ENCODE measurements around the gene RPS15. TPM values are rescaled to one million over a fixed set of nuclear protein-coding genes. Genes with fewer than 3 reads are reported as not detected.

Gene RPS15
- total RNA-seq, 3 donors from 2014 or later: 748 to 897 (median 892) TPM

DNA sequence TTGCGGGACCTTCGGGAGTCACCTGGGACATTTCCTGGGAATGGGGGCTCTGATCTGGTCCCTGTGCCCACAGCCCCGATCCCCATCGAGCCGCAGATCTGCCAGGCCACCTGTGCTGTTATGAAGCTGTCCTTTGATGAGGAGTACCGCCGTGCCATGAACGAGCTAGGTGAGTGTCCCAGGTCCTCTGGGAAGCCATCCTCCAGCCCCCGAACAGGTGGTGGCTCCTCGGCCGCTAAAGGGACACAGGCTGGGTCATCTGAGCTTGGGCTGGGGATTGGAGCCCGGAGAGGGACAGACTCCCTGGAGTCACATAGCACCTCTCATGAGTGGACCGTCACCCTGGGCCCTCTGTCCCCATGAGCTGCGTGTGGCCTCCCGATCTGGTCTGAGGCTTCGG lies 19.7 kb downstream of the RPS15 start:
- TF ChIP-seq, protein P1, sequence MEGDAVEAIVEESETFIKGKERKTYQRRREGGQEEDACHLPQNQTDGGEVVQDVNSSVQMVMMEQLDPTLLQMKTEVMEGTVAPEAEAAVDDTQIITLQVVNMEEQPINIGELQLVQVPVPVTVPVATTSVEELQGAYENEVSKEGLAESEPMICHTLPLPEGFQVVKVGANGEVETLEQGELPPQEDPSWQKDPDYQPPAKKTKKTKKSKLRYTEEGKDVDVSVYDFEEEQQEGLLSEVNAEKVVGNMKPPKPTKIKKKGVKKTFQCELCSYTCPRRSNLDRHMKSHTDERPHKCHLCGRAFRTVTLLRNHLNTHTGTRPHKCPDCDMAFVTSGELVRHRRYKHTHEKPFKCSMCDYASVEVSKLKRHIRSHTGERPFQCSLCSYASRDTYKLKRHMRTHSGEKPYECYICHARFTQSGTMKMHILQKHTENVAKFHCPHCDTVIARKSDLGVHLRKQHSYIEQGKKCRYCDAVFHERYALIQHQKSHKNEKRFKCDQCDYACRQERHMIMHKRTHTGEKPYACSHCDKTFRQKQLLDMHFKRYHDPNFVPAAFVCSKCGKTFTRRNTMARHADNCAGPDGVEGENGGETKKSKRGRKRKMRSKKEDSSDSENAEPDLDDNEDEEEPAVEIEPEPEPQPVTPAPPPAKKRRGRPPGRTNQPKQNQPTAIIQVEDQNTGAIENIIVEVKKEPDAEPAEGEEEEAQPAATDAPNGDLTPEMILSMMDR (IDR thresholded peaks at IDR 0.05): no peak
- H3K4me1 ChIP-seq (ENCODE audit: low read depth): peaks cover 21% of the 10 kb centered on the region
- no peak overlapping the region for H3K4me3 ChIP-seq
- H3K36me3 ChIP-seq (ENCODE audit: low read depth): no peaks in the 10 kb centered on the region
- no peak for ATAC-seq
- no peak for DNase-seq
- no peaks in the 10 kb centered on the region for H3K9me3 ChIP-seq
- intact Hi-C loops (cut with DNase I, micrococcal nuclease): no loop called here

DNA sequence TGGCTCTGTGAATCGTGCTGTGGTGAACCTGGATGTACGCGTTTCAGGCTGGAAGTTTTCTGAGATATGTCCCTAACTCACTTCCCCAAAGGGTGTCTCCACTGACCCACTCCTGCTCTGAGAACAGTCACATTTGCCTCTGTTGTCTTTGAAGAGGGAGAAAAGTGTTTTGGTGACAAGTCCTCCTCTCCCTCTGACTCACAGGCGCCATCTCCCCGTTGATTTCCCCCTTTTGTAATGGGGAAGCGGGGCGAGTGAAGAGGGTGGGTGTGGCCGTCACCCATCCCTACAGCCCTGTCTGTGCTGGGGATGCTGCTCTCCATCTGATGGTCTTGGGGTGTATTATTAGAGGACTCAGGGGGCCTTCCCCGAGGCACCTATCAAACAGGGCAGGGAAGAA lies 21.3 kb downstream of the RPS15 start:
- DNase-seq: no peak
- ATAC-seq: no peak
- no peaks in the 10 kb centered on the region for H3K36me3 ChIP-seq (ENCODE audit: low read depth)
- TF ChIP-seq, protein P1 (IDR thresholded peaks at IDR 0.05): no peak
- no peak overlapping the region for H3K4me3 ChIP-seq
- peaks cover 18% of the 10 kb centered on the region for H3K4me1 ChIP-seq (ENCODE audit: low read depth)
- intact Hi-C loops (cut with DNase I, micrococcal nuclease): no loop called here
- H3K9me3 ChIP-seq: no peaks in the 10 kb centered on the region

DNA sequence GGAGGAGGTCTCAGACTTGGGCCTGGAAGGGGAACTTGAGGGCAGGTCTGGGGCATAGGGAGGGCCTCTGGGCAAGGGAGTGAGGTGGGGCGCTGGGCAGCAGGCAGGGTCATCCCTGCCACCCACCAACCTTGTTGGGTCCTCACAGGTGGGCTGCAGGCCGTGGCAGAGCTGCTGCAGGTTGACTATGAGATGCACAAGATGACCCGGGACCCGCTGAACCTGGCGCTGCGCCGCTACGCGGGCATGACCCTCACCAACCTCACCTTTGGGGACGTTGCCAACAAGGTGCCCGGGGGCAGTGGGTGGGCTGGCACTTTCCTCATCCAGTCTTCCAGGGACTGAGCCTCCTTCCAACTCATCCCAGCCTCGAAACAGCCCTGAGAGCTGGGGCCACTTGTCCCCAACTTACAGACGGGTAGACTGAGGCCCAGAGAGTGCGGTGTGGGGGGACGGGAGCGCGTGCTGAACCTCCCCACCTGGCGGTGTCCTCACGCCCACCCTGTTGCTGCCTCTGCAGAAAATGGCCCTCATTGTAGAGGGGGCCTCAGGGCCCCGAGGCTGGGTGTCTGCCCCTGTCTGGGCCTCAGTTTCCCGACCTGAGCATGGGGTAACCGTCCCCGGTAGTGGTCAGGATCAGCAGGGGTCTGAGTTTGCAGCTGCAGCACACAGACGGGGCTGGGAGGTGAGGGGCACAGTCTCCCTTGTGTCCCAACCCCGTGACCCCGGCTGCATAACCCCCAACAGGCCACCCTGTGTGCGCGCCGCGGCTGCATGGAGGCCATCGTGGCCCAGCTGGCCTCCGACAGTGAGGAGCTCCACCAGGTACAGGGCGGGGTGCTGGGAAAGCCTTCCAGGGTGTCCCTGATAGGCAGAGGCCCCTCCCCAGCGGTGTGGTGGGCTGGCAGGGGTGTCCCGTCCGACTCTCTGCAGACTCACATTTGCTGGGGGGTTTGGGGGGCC lies 22.1 kb downstream of the RPS15 start:
- intact Hi-C loops (cut with DNase I, micrococcal nuclease): no loop called here
- H3K36me3 ChIP-seq (ENCODE audit: low read depth): no peaks in the 10 kb centered on the region
- H3K4me1 ChIP-seq (ENCODE audit: low read depth): peaks cover 16% of the 10 kb centered on the region
- H3K4me3 ChIP-seq: no peak overlapping the region
- no peaks in the 10 kb centered on the region for H3K9me3 ChIP-seq
- no peak for DNase-seq
- ATAC-seq: no peak
- TF ChIP-seq, protein P1 (IDR thresholded peaks at IDR 0.05): no peak

DNA sequence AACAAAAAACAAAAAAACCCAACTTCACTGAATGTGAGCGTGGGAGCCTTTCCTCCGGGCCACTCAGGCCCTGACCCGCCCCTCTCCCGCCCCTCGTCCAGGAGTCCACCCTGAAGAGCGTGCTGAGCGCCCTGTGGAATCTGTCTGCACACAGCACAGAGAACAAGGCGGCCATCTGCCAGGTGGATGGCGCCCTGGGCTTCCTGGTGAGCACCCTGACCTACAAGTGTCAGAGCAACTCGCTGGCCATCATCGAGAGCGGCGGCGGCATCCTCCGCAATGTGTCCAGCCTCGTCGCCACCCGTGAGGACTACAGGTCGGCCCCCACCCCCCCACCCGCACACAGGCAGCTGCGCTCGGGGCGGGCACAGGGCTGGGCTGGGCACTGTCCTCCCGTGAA lies 23.7 kb downstream of the RPS15 start:
- DNase-seq (no peak), ATAC-seq (no peak)

DNA sequence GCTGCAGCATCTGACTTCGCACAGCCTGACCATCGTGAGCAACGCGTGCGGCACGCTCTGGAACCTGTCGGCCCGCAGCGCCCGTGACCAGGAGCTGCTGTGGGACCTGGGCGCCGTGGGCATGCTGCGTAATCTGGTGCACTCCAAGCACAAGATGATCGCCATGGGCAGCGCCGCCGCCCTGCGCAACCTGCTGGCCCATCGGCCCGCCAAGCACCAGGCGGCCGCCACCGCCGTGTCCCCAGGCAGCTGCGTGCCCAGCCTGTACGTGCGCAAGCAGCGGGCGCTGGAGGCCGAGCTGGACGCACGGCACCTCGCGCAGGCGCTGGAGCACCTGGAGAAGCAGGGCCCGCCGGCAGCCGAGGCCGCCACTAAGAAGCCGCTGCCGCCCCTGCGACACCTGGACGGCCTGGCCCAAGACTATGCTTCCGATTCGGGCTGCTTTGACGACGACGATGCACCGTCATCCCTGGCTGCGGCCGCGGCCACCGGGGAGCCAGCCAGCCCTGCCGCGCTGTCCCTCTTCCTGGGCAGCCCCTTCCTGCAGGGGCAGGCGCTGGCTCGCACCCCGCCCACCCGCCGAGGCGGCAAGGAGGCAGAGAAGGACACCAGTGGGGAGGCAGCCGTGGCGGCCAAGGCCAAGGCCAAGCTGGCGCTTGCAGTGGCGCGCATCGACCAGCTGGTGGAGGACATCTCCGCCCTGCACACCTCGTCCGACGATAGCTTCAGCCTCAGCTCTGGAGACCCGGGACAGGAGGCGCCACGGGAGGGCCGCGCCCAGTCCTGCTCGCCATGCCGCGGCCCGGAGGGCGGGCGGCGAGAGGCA lies 27.2 kb downstream of the RPS15 start:
- Histone ChIP-seq H3K4me3 (no peak overlapping the region), H3K9me3 (no peaks in the 10 kb centered on the region), H3K36me3 (ENCODE audit: low read depth) (no peaks in the 10 kb centered on the region), H3K4me1 (ENCODE audit: low read depth) (peaks cover 40% of the 10 kb centered on the region)
- TF ChIP-seq, protein P1 (IDR thresholded peaks at IDR 0.05): peak; percentile 37
- ATAC-seq (peak; percentile 81), DNase-seq (peak; percentile 65 to 80 (median 70))
- intact Hi-C loops (cut with DNase I, micrococcal nuclease): no loop called here

More for the DNA sequence above, 23.7 kb downstream of the RPS15 start:
- H3K4me1 ChIP-seq (ENCODE audit: low read depth): peaks cover 15% of the 10 kb centered on the region
- H3K36me3 ChIP-seq (ENCODE audit: low read depth): no peaks in the 10 kb centered on the region
- H3K9me3 ChIP-seq: no peaks in the 10 kb centered on the region
- TF ChIP-seq, protein P1 (IDR thresholded peaks at IDR 0.05): no peak
- H3K4me3 ChIP-seq: no peak overlapping the region
- intact Hi-C loops (cut with DNase I, micrococcal nuclease): no loop called here
